Tibial nerve (tissue), 4 donors: ENCODE measurements around the gene ACD. TPM values are rescaled to one million over a fixed set of nuclear protein-coding genes. Genes with fewer than 3 reads are reported as not detected.

Source experiments
- DNase-seq, 2 donors: peaks; one replicate each; pipeline ENCODE4 v3.0.0-alpha.2; 2019; ENCODE audit warnings: low spot score in 2 of 2
- H3K27ac ChIP-seq, 4 donors: fragments of 200-600 bp; sonication (generic) in 3 of 4; one replicate each; pipeline ENCODE4 v1.5.1; 2017 to 2019; ENCODE audit warnings: mild to moderate bottlenecking in 1 of 4
- H3K27me3 ChIP-seq, 2 donors: fragments of 200-600 bp; sonication (generic) in 1 of 2; one replicate each; pipeline versions ENCODE4 v1.5.1 to v1.6.0; 2017 to 2019
- H3K36me3 ChIP-seq, 3 donors: fragments of 200-600 bp; sonication (generic); one replicate each; pipeline ENCODE4 v1.5.1; 2018 to 2019
- H3K4me1 ChIP-seq, 4 donors: fragments of 200-600 bp; sonication (generic) in 3 of 4; one replicate each; pipeline ENCODE4 v1.5.1; 2017 to 2019
- H3K4me3 ChIP-seq, 4 donors: fragments of 200-600 bp; sonication (generic) in 3 of 4; one replicate each; pipeline ENCODE4 v1.5.1; 2017 to 2019; ENCODE audit warnings: mild to moderate bottlenecking in 1 of 4, moderate library complexity in 1 of 4
- H3K9me3 ChIP-seq, 4 donors: fragments of 200-600 bp; sonication (generic) in 3 of 4; one replicate each; pipeline ENCODE4 v1.5.1; 2017 to 2019
- EP300 ChIP-seq, 2 donors: sonication (generic); formaldehyde crosslinking; IDR thresholded peaks; one replicate each; pipeline ENCODE4 v1.6.1; 2017; ENCODE audit warnings: antibody characterized with exemption in 2 of 2, mild to moderate bottlenecking in 1 of 2
- POLR2A ChIP-seq, 2 donors: fragments of 450-650 bp; IDR thresholded peaks; one replicate each; pipeline ENCODE4 v1.6.1; 2017; ENCODE audit warnings: antibody characterized with exemption in 2 of 2, mild to moderate bottlenecking in 2 of 2, moderate library complexity in 2 of 2
- WGBS, 2 donors: methylation state at CpG; one replicate each; pipeline ENCODE4 v1.1.5; 2018; 5-methylcytosine and 5-hydroxymethylcytosine counted together
- total RNA-seq, 4 donors: library from RNA; depleted of rRNA; stranded (reverse); fragments of >200 nt; gene quantifications; one replicate each; pipeline ENCODE4 v1.1.0, GENCODE V29; 2016
- TF ChIP-seq, protein P1 (sequence below), 5 experiments: fragments of 200-600 bp in 3 of 5; fragments of 450-650 bp in 2 of 5; sonication (generic) in 3 of 5; IDR thresholded peaks; one replicate each; pipeline ENCODE4 v1.5.1; 2016 to 2019; ENCODE audit warnings: antibody characterized with exemption in 5 of 5, mild to moderate bottlenecking in 3 of 5, moderate library complexity in 2 of 5

ACD gene
- total RNA-seq, 4 donors from 2014 or later: 18.0 to 32.3 (median 20.7) TPM

DNA sequence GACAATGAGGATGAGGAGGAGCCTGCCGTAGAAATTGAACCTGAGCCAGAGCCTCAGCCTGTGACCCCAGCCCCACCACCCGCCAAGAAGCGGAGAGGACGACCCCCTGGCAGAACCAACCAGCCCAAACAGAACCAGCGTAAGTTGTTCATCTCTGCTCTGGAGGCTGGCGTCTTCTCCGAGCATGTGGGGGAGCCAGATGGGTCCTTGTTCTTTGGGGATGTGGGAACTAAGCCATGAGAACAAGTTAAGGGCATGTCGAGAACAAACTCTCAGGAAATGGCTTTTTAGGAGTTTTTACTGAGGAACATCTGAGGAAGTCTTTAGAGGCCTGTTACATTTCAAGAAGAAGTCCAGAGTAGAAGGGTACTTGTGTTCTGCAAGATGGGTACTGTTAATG lies 23.3 kb downstream of the ACD start:
- DNase-seq: no peak
- H3K27ac ChIP-seq: peak overlapping the region in 1 of 4 donors; percentile 28
- no peak for TF ChIP-seq EP300 (IDR thresholded peaks at IDR 0.05)
- TF ChIP-seq, protein P1, sequence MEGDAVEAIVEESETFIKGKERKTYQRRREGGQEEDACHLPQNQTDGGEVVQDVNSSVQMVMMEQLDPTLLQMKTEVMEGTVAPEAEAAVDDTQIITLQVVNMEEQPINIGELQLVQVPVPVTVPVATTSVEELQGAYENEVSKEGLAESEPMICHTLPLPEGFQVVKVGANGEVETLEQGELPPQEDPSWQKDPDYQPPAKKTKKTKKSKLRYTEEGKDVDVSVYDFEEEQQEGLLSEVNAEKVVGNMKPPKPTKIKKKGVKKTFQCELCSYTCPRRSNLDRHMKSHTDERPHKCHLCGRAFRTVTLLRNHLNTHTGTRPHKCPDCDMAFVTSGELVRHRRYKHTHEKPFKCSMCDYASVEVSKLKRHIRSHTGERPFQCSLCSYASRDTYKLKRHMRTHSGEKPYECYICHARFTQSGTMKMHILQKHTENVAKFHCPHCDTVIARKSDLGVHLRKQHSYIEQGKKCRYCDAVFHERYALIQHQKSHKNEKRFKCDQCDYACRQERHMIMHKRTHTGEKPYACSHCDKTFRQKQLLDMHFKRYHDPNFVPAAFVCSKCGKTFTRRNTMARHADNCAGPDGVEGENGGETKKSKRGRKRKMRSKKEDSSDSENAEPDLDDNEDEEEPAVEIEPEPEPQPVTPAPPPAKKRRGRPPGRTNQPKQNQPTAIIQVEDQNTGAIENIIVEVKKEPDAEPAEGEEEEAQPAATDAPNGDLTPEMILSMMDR (IDR thresholded peaks at IDR 0.05): no peak
- no peak for TF ChIP-seq POLR2A (IDR thresholded peaks at IDR 0.05)
- H3K4me1 ChIP-seq: peaks cover 0 to 4% (median 0%) of the 10 kb centered on the region in 4 donors
- no peaks in the 10 kb centered on the region for H3K9me3 ChIP-seq
- H3K27me3 ChIP-seq: no peaks in the 10 kb centered on the region
- no peak overlapping the region for H3K4me3 ChIP-seq
- H3K36me3 ChIP-seq: peaks cover 0 to 80% (median 23%) of the 10 kb centered on the region in 3 donors
- 87 to 88% methylated on average over 8 of the region's 8 CpGs for WGBS, 2 donors

DNA sequence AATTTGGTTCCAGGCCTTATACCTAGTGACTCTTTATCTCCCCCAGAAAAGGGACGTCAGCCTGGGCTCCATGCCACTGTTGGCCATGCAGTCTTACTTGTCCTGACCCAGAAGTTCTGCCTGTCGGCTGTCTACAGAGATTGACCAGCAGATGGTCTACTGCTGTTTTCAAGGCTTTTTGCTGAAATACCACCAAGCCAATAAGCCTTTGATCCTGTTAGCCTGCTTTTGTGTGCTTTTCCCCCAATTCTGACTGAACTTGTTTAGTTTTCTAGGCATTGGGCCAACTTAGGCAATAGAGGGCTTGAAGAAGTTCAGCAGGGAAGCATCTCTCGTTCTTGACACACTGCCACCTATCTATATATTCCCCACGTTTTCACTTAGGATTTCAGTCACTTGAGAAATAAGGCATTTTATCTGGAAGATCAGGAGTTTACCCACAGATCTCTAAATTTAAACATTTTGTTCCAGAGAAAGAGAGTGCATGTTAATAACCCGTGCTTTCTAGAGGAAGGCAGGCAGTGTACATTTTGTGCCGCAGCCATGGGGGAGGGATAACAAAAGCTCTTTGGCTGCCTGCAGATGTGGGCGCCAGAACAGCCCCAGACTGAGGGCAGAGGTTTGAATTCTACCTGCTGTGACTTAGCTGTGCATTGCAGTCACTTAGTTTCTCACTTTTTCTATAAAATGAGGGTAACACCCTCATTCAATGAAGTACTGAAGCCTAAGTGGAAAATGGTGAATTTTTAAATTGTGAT lies 27.5 kb downstream of the ACD start:
- Histone ChIP-seq H3K9me3 (no peaks in the 10 kb centered on the region), H3K36me3 (peaks cover 5 to 95% (median 31%) of the 10 kb centered on the region in 3 donors), H3K27ac (peak overlapping the region in 3 of 4 donors; percentile 38 to 83 (median 80)), H3K4me3 (no peak overlapping the region), H3K4me1 (peaks cover 0 to 4% (median 0%) of the 10 kb centered on the region in 4 donors), H3K27me3 (no peaks in the 10 kb centered on the region)
- DNase-seq: no peak
- WGBS, 2 donors: 40 to 48% methylated on average over 7 of the region's 7 CpGs
- TF ChIP-seq POLR2A (IDR thresholded peaks at IDR 0.05) (peak in 1 of 2 donors; percentile 12), EP300 (IDR thresholded peaks at IDR 0.05) (peak in 1 of 2 donors; percentile 28)
- TF ChIP-seq, protein P1 (IDR thresholded peaks at IDR 0.05): no peak

DNA sequence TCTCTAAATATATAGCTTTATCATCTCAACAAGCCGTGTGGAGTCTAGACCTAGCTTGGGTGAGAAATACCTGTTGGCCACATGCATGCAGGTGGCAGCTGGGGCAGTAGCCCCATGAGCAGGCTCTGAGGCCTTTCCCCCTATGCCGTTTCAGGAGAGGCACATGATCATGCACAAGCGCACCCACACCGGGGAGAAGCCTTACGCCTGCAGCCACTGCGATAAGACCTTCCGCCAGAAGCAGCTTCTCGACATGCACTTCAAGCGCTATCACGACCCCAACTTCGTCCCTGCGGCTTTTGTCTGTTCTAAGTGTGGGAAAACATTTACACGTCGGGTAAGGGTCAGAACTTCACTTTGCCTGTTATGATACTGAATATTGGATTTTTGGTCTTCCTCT lies 31.8 kb downstream of the ACD start:
- H3K9me3 ChIP-seq: no peaks in the 10 kb centered on the region
- peaks cover 5 to 99% (median 44%) of the 10 kb centered on the region in 3 donors for H3K36me3 ChIP-seq
- peaks cover 0 to 4% (median 0%) of the 10 kb centered on the region in 4 donors for H3K4me1 ChIP-seq
- no peak overlapping the region for H3K27ac ChIP-seq
- TF ChIP-seq POLR2A (IDR thresholded peaks at IDR 0.05): no peak
- TF ChIP-seq, protein P1 (IDR thresholded peaks at IDR 0.05): no peak
- no peak for TF ChIP-seq EP300 (IDR thresholded peaks at IDR 0.05)
- H3K27me3 ChIP-seq: no peaks in the 10 kb centered on the region
- no peak for DNase-seq
- H3K4me3 ChIP-seq: no peak overlapping the region
- 92 to 93% methylated on average over 14 of the region's 14 CpGs for WGBS, 2 donors

DNA sequence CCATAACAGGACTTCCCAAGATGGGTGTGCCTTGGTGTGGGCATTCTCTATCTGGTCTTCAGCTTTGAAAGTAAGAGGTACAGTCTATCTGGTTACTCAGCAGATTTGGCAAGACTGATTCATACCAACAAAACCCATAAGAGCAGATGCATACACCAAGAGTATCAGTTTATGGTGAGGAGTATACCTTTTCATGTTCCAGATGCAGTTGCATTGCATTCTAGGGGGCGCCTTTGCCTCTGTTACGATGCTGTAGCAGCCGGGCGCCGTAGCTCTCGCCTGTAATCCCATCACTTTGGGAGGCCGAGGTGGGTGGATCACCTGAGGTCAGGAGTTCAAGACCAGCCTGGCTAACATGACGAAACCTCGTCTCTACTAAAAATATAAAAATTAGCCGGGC lies 46.3 kb downstream of the ACD start:
- no peaks in the 10 kb centered on the region for H3K27me3 ChIP-seq
- H3K9me3 ChIP-seq: no peaks in the 10 kb centered on the region
- TF ChIP-seq POLR2A (IDR thresholded peaks at IDR 0.05): no peak
- TF ChIP-seq, protein P1 (IDR thresholded peaks at IDR 0.05): no peak
- no peak for TF ChIP-seq EP300 (IDR thresholded peaks at IDR 0.05)
- DNase-seq: no peak
- H3K4me3 ChIP-seq: no peak overlapping the region
- no peaks in the 10 kb centered on the region for H3K4me1 ChIP-seq
- peaks cover 0 to 81% (median 0%) of the 10 kb centered on the region in 3 donors for H3K36me3 ChIP-seq
- no peak overlapping the region for H3K27ac ChIP-seq
- 92% methylated on average over 10 of the region's 10 CpGs for WGBS, 2 donors

DNA sequence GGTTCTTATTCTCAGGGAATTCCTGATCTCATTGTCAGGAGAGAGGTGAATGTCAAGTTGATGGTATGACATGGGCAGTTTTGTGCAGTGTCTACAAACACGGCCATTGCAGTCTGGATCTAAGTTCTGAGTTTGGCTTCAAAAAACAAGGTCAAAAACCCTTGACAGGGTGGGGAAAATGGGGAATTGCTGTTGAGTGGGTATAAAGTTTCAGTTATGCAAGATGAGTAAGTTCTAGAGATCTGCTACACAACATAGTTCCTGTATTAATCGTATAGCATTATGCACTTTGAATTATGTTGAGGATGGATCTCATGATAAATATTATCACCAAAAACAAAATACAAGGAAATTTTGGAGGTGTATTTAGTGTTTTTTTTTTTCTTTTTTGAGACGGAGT lies 51.7 kb downstream of the ACD start:
- Histone ChIP-seq H3K27me3 (no peaks in the 10 kb centered on the region), H3K4me1 (peaks cover 0 to 5% (median 0%) of the 10 kb centered on the region in 4 donors), H3K9me3 (no peaks in the 10 kb centered on the region), H3K36me3 (peaks cover 0 to 29% (median 0%) of the 10 kb centered on the region in 3 donors), H3K4me3 (no peak overlapping the region), H3K27ac (no peak overlapping the region)
- DNase-seq: no peak
- TF ChIP-seq POLR2A (IDR thresholded peaks at IDR 0.05): no peak
- TF ChIP-seq EP300 (IDR thresholded peaks at IDR 0.05): no peak
- TF ChIP-seq, protein P1 (IDR thresholded peaks at IDR 0.05): no peak
- WGBS, 2 donors: 87 to 91% methylated on average over 3 of the region's 3 CpGs
